Stimulated activated CD4-positive, alpha-beta T cell treated with anti-CD3 and anti-CD28 coated beads, Interleukin-1b, Interleukin-23, amount 100 ng/mL, for 24 hours (primary cell): ENCODE data around the gene POU3F1.

Experiments
- DNase-seq, 4 experiments: peaks; one replicate each; pipeline ENCODE4 v3.0.0-alpha.2; 2020; ENCODE audit warnings: low read depth in 4 of 4, low spot score in 1 of 4

POU3F1 gene

GRCh38 chr1:38046333-38046883 is at the start of gene POU3F1:
POU3F1 (minus strand) TSS chr1:38046793; CDS start chr1:38046743, 50 bp downstream.
- DNase-seq: no peak

GRCh38 chr1:38095454-38095931 is 48.9 kb upstream of the POU3F1 start:
- no peak for DNase-seq

GRCh38 chr1:38094711-38095290 is 48.2 kb upstream of the POU3F1 start:
- no peak for DNase-seq

GRCh38 chr1:38093569-38094520 is 47.3 kb upstream of the POU3F1 start:
- no peak for DNase-seq

GRCh38 chr1:38092256-38092655 is 45.7 kb upstream of the POU3F1 start:
- no peak for DNase-seq

GRCh38 chr1:38090796-38091195 is 44.2 kb upstream of the POU3F1 start:
- no peak for DNase-seq

GRCh38 chr1:38089712-38090360 is 43.2 kb upstream of the POU3F1 start:
- DNase-seq: no peak

GRCh38 chr1:38088791-38089190 is 42.2 kb upstream of the POU3F1 start:
- no peak for DNase-seq

- no peak for DNase-seq
Observed at GRCh38 chr1:38088366-38088765, 41.8 kb upstream of the POU3F1 start.

- DNase-seq: no peak
Observed at GRCh38 chr1:38087676-38088075, 41.1 kb upstream of the POU3F1 start.

GRCh38 chr1:38085666-38086330 is 39.2 kb upstream of the POU3F1 start:
- DNase-seq: no peak

- no peak for DNase-seq
Observed at GRCh38 chr1:38084700-38085099, 38.1 kb upstream of the POU3F1 start.

- no peak for DNase-seq
Observed at GRCh38 chr1:38084113-38084512, 37.5 kb upstream of the POU3F1 start.

GRCh38 chr1:38083541-38083940 is 36.9 kb upstream of the POU3F1 start:
- no peak for DNase-seq

- no peak for DNase-seq
Observed at GRCh38 chr1:38082769-38083263, 36.2 kb upstream of the POU3F1 start.

GRCh38 chr1:38079019-38079418 is 32.4 kb upstream of the POU3F1 start:
- no peak for DNase-seq

- DNase-seq: no peak
Observed at GRCh38 chr1:38077523-38078147, 31.0 kb upstream of the POU3F1 start.

GRCh38 chr1:38076455-38076854 is 29.9 kb upstream of the POU3F1 start:
- DNase-seq: no peak

GRCh38 chr1:38076038-38076437 is 29.4 kb upstream of the POU3F1 start:
- DNase-seq: no peak

- DNase-seq: no peak
Observed at GRCh38 chr1:38075191-38075590, 28.6 kb upstream of the POU3F1 start.
